Measurements from ENCODE around the gene C11orf54.
A peak's percentile ranks its signal among the peaks of the same experiment; 100 is the strongest.

The C11orf54 gene

DNA sequence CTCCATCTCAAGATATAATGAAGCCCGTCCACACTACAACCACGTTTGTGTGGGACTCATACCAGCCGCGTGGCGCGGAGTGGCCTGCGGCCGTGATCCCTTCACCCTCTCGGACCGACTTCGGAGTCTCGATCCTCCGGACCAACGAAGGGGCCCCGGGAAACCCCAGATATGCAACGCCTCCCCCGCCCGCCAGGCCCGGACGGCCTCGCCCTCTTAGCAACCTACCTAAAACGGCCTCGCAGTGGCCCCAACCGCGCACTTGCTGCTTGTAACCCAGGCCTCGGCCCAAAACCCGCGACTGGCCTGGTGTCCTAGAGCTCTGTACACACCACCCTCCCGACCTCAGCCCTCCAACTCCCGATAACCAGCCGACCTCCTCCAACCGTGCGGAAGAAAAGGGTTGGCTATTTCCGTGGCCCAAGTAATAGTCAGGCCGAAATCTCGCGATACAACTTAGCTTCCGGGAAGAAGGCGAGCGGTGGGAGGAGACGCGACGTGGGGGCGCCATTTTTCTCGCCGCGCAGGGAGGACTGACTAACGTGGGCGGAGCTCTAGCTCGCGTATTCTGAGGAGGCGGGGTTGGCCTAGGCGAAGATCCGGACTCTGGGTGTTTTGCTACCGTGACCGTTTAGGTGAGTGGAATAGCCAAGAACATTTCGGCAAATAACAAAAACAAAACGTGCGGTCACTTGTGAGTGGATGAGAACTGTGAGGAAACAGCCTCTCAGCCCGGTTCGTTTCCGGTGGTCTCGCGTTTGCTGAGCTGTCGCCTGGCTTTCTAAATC is at the start of gene C11orf54, which contains the start of gene TAF1D:
Gene C11orf54, plus strand, starts transcription at position 579 of the 788 bp plus-strand sequence. CDS start 5,722 bp downstream, outside the sequence.
Gene TAF1D, minus strand, starts transcription at position 402 of the 788 bp plus-strand sequence. CDS start 2,191 bp downstream, outside the sequence.
- DNase-seq (ENCODE audit: low spot score) = peak; percentile 95
- peak; percentile 55 for FAIRE-seq

DNA sequence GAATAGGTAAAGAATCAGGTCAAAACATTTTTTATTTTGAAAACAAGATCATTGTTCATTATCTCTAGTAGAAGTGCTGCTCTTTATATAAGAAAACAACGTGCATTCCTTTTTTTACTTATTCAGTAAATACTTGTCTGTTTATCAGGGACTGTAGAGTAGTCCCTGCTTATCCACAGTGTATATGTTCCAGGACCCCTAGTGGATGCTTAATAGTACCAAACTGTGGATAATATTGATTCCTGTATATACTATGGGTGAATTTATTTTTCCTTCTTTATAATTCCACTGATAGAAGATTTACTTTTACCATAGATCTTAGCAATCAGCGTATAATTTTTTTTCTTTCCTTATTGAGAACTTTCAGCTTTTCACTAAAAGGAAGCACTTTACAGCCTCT is 47.4 kb upstream of the C11orf54 start:
- no peak for DNase-seq (ENCODE audit: low spot score)
- no peak for FAIRE-seq

DNA sequence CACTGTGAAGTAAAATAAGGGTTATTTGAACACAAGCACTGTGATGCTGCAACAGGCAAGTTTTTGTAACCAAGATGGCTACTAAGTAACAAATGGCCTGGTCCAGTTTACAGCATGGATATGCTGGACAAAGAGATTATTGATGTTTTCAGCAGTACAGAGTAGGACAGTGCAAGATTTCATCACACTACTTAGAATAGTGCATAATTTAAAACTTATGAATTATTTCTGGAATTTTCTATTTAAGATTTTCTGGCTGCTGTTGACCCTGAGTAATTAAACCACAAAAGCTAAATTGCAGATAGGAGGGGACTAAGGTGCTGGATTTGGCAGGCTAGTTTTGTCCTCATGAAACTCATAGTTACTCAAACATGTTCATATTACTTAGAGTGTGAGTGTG is 46.9 kb upstream of the C11orf54 start:
- DNase-seq (ENCODE audit: low spot score) (no peak), FAIRE-seq (no peak)

DNA sequence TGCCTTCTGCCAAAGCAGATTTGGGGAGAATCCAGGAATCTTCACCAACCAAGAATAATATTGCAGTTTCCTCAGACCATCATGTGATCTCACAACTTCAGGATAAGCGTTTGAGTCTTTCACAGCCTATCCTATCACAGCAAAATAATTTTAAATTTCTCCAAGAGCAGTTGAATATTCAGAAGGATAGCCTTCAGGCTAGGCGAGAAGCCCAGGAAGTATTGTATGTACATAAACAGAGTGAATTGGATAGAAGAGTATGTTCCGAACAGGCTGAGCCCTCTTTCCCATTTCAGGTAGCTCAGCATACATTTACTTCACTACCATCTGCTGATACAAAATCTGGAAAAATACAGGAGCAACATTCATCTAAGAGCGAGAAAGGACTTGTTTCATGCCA is 43.9 kb upstream of the C11orf54 start:
- peak; percentile 13 for FAIRE-seq
- DNase-seq (ENCODE audit: low spot score) = no peak

DNA sequence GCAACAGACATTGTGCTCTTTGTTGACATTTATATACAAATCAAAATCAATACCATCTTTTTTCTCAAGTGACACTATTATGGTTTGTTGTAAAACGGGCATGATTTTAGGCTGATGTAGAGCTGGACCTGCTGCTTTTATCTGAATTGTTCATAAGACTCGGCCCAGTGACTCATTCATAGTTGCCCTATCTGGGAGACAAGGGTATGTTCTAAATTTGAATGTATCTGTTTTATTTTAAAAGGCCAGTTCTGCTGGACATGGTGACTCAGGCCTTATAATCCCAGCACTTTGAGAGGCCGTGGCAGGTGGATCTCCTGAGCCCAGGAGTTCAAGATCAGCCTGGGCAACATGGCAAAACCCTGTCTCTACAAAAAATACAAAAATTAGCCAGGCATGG is 40.6 kb upstream of the C11orf54 start:
- FAIRE-seq (no peak), DNase-seq (ENCODE audit: low spot score) (no peak)

DNA sequence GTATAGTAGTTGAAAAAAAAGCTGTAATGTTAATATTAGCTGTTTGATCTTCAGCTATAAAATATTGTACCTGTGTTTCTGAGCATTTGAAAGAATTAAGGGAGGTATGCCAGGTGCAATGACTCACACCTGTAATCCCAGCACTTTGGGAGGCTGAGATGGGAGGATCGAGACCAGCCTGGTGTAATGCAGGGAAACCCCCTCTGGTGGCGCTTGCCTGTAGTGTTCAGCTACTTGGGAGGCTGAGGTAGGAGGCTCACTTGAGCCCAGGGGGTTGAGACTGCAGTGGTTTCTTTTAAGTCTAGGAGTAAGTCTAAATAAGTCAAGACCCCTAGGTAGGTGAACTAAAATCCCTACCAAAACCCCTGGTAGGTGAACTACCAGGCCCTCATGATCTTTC is 37.2 kb upstream of the C11orf54 start:
- DNase-seq (ENCODE audit: low spot score) (peak; percentile 7), FAIRE-seq (no peak)

DNA sequence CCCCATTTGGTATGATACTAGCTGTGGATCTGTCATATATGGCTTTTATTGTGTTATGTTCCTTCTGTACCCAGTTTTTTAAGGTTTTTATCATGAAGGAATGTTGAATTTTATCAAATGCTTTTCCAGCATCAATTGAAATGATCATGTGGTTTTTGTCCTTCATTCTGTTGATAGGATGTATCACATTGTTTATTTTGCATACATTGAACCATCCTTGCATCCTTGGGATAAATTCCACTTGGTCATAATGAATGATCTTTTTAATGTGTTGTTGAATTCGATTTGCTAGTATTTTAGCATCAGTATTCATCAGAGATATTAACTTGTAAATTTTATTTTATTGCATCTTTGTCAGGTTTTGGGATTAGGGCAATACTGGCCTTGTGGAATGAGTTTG is 31.2 kb upstream of the C11orf54 start:
- FAIRE-seq (no peak), DNase-seq (ENCODE audit: low spot score) (no peak)

DNA sequence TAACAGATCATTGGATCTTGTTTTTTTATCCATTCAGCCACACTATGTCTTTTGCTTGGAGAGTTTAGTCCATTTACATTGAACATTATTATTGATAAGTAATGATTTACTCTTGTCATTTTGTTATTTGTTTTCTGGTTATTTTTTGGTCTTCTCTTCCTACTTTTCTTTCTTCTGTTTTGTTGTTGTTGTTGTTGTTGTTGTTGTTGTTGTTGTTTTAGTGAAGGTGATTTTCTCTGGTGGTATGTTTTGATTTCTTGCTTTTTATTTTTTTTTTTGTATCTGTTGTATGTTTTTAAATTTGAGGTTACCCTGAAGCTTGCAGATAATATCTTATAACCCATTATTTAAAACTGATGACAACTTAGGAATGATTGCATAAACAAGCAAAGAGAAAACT is 28.8 kb upstream of the C11orf54 start:
- no peak for DNase-seq (ENCODE audit: low spot score)
- no peak for FAIRE-seq

DNA sequence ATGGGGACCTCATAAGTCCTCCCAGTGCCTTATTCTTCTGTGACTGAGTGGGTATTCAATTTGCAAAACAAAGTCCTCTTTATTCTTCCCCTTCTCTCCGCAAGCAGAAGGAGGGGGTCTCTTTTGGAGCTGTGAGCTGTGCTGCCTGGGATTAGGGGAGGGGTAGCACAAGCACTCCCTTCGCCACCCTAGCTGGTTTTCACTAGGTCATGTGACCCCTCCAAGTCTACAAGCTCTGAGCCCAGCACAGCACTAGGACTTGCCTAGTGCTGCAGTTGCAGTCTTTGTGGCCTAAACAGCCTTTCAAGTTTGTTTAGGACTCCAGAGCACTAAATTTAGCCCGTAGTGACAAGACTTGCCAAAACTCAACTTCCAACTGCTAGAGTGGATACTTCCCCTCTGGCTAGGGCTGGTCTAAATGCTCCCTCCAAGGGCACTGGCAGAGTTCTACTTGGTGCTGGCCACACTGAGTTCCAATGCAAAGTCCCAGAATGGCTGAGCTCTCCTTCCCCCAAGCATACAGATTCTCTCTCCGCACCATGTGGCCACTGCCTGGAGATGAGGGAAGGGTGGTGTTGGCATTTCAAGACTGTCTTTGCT is 25.6 kb upstream of the C11orf54 start:
- no peak for FAIRE-seq
- DNase-seq (ENCODE audit: low spot score) = no peak

DNA sequence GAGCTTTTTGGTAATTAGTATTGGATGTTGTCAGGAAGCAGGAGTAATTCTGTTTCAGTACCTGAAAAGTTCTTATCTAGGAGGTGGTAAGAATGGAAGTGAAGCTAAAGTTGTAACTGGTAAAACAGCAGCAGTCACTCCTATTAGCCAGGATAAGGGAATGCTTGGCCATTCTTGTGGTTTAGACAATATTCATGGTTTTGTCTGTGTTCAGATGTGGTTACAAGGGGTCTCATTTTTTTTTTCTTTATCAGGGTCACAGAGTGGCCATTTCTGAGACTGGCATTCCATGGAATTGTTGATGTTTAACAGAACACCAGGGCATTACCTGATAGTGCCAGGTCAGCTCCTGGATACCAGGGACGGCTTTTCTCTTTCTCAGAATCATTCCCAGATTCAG is 24.0 kb upstream of the C11orf54 start:
- no peak for FAIRE-seq
- no peak for DNase-seq (ENCODE audit: low spot score)

DNA sequence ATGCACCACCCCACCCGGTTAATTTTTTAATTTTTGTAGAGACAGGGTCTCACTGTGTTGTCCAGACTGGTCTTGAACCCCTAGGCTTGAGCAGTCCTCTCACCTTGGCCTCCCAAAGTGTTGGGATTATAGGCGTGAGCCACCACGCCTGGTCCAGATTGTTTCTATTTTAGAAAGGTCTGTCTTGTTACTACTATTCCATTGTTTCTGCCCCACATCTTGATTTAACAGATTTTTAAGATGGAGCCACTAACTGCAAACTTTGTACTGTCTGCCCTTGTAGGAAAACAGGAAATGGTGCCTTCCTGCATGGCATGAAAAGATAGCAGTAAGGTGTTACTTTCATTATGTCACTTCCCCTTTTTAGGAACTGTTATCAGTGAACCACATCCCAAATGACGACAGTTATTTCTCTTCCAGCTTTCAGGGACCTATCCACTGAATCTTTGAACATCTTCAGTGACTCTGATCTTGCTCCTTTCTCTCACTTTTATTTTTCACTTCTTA is 23.4 kb upstream of the C11orf54 start:
- FAIRE-seq (no peak), DNase-seq (ENCODE audit: low spot score) (no peak)

DNA sequence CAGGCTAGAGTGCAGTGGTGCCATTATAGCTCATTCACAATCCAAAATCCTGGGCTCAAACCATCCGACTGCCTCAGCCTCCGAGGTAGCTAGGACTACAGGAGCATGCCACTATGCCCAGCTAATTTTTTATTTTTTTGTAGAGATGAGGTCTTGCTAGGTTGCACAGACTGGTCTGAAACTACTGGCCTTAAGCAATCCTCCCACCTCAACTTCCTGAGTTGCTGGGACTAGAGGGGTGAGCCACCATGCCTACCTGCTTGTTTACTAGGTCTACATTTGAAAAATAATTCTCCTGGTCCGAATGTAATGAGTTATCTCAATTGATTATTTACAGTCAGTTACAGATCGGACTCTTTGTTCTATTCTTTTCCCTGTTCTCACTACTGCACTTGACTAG is 22.2 kb upstream of the C11orf54 start:
- FAIRE-seq (no peak), DNase-seq (ENCODE audit: low spot score) (no peak)

DNA sequence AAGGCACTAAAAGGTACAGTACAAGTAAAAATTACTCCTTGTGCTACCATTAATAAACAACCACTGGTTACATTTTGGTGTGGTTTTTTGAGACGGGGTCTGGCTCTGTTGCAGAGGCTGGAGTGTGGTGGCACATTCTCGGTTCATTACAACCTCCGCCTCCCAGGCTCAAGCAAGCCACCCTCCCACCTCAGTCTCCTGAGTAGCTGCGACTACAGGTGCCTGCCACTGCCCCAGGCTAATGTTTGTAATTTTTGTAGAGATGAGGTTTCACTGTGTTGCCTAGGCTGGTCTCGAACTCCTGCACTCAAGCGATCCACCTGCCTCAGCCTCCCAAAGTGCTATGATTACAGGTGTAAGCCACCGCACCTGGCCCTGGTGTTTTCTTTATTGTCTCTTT is 20.9 kb upstream of the C11orf54 start:
- FAIRE-seq (no peak), DNase-seq (ENCODE audit: low spot score) (no peak)

DNA sequence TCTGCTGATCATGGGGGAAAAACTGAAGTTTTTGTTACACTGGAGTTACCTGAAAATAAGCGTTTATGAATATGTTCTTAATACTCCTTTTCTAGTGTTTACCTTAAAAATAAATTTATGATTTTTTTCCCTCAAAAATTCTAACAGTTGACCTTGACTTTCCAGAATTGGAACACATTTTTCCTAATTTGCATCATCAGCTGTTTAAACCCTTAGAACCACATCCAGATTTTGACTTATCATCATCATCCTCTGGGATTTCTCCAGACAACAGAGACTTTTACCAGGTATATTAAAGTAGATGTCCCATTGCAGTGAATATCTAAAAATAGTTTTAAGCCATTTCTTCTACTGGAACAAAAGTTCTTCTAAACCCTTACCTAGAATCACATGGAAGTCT is 17.4 kb upstream of the C11orf54 start:
- FAIRE-seq (no peak), DNase-seq (ENCODE audit: low spot score) (no peak)

DNA sequence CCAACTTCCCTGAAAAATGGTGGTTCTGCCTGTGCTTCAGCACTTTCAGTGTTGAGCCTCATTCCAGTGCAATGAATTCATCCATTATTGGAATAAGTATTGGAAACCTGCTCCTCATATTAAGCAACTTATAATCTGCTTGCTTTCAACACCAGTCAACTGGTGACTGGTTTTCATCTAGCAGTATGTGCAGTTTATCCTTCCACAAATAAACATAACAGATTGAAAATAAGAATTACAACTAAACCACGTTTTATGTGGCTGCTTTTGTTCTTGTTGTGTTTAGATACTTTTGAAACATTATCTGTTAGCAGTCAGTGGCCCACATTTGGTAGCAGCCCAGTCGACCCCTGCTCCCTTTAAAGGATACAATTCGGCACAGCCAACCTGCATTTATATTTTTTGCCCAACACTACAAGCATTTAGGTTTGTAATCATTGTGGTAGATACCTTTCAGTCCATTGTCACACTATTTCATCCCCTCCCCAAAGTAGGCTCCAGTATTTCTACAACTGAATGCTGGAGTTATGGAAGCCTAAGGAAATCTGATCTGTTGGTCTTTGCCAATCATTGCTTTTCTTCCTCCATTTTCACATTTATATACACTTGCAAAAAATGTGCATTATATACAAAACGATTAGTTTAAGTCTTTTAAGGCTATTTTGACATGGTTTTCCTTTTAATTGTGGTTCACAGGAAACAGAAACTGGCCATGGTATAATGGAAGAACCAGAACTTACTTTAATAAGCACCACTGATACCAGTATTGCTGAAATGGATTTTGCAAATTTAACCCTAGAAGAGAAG is 13.3 kb upstream of the C11orf54 start:
- no peak for FAIRE-seq

DNA sequence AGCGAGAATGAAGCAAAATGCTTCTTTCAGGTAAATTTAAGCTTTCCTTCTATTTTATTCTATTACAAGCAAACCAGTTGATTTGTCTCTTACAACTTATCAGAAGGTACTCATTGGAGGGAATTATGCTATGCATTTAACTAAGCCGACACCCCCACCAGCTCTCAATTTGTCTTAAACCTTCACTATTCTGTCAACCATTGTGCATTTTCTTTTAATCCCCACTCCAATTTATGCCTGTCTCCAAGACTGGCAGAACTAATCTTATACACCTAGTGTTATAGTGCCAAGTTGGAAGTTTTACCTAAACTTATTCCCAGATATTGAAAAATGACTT is 12.7 kb upstream of the C11orf54 start:
- no peak for DNase-seq (ENCODE audit: low spot score)
- FAIRE-seq = no peak

More for the DNA sequence above, 13.3 kb upstream of the C11orf54 start:
- no peak for DNase-seq (ENCODE audit: low spot score)

DNA sequence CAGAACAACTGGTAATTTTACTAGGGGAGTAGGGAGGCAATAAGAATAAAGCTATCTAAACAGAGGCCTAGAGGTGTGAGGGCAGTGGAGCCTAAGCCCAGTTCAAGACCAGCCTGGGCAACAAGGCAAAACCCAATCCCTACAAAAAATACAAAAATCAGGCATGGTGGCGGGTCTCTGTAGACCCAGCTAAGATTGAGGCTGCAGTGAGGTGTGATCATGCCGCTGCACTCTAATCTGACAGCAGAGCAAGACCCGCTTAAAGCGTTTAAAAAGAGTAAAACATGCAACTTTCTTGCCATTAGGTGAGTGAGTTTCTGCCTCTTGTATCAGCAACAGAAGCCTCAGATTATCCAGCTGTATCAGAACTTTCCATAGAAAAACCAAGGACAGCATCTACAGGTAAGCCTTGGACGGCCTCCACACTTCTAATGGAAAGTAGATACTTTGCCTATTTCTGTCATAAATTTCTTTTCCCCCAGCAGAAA is 12.3 kb upstream of the C11orf54 start:
- no peak for FAIRE-seq
- DNase-seq (ENCODE audit: low spot score) = no peak

DNA sequence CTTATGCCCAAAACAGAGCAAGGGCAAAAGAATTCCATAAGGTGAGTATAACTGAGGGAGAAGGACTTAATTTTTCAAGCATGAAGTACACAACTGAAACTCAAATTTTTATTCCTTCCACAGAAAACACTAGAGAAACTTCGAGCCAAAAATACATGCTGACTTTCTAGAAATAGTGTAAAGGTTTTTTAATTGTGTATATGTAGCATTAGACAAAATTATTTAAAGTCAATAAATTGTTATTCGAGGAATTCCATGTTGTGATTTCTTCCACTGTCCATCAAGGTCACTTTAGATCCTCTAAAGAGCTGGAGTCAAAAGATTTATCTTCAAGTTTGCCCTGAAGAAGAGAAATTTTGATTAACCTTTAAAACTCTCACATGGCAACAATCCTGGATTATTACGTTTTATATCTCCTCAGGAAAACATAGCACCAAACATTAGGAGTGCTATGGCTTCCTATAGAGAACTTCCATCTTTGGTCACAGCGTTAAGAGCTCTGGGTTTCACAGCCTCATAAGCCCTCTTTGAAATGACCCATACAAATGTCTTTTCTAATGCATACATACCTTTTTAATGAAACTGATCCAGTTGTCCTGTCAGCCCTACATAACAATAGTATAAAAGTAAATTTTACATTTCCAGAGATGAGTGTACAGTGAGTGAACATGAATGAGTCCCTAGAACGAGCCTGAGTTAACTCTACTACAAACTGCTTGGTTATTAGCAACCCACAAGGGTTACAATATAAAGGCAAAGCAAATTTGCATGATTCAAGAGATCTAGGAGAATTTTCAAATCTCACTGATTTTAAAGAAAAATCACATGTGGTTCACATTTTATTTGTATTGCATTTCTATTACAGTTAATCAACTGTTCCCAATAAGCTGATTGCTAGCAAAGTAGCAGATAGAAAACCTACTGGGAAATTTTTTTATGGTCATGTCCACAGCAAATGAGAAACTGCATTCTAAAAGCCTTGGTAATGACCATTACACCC is 11.1 kb upstream of the C11orf54 start:
- DNase-seq (ENCODE audit: low spot score) (no peak), FAIRE-seq (no peak)

DNA sequence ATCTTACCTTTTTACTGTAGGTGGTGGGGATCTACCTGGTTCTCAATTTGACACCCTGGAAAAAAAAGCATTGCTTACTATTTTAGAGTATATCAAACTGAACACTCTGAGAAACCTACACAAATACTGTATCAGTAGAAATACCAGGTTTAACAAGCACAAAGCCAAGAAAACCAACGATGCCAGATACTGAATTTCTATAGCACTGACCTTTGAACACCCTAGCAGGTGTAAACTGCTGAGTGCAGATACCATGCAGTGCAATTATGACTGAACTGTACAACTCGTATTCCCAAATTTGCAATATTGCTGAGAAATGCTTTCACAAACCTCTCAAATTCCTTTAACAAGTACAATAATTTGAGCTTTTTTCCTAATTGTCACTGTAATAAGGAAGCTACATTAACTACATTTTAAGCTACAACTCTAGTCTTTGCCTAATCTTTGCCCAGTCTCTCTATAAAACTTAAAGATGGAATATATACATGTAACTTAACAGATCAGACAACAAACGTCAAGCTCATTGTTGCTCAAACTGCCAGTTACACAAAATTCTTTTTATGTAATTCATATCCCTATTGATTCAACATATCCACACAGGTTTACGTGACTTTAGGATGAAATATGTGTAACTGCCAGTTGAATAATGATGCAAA is 9.1 kb upstream of the C11orf54 start:
- FAIRE-seq (no peak), DNase-seq (ENCODE audit: low spot score) (no peak)

DNA sequence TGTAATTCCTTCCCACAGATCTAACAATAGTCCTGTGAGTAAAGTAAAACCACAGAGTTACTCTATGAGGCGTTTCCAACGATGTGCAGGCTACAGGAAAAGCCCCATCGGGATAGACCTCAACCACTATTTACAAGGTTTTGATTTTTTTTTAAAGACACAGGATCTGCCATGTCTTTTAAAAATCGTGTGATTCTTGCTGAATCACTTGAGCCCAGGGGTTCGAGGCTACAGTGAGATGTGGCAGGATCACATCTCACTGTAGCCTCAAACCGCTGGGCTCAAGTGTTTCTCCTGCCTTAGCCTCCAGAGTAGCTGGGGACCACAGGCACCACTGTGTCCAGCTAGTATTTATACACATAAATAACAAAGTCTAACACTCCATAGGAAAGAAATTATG is 8.0 kb upstream of the C11orf54 start:
- FAIRE-seq = no peak
- no peak for DNase-seq (ENCODE audit: low spot score)

Data from urothelium cell line (cell line).